Measurements from ENCODE around the gene GKN1.

GRCh38 chr2:68934021-68934420 lies 40.4 kb upstream of the GKN1 start:
- TF ChIP-seq CTCF (IDR thresholded peaks at IDR 0.05 in 4 of 5, conservative IDR thresholded peaks at IDR 0.05 in 1 of 5) (no peak), POLR2A (IDR thresholded peaks at IDR 0.05) (no peak)
